ENCODE results near the gene ABCA2.

ABCA2 gene

DNA sequence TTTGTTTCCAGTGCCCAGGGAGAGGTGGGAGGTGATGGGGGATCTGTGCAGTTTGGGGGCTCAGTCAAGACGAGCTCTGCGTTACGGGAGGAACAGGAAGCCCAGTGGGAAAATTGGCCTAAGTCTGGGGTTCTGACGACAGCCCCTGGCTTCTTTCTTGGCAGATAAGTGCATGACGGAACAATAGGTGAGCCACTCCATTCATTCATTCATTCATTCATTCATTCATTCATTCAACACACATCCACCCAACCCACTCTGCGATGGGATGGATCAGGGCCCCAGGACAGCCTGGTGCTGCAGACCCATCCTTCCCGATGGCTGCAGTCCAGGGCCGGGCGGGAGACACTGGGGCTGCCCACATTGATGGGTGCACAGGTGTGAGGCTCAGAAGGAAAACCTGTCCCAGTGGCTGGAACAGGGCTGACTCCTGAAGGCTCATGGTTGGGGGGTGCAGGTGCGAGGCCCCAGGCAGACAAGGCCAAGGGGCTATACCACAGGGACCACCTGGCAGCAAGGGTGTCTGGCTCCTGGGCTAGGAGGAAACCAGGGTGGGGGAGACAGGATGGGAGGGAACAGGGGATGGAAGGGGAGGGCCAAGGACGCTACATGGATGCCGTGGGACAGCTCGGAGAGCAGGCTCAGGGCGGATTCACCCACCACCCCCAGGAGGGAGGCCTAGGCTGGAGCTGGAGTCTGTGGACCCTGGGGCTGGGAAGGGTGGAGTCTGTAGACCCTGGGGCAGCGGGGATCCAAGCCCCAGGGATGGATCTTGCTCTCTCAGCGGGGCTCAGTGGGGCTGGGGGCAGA, 47.2 kb downstream of the ABCA2 start:
- TF ChIP-seq SIN3A (IDR thresholded peaks at IDR 0.05; ENCODE audit: borderline replicate concordance, insufficient read depth, low read length), result no peak
- no peak for TF ChIP-seq TAF1 (IDR thresholded peaks at IDR 0.05; ENCODE audit: borderline replicate concordance, insufficient read depth, low read length)
- TF ChIP-seq, protein P1, sequence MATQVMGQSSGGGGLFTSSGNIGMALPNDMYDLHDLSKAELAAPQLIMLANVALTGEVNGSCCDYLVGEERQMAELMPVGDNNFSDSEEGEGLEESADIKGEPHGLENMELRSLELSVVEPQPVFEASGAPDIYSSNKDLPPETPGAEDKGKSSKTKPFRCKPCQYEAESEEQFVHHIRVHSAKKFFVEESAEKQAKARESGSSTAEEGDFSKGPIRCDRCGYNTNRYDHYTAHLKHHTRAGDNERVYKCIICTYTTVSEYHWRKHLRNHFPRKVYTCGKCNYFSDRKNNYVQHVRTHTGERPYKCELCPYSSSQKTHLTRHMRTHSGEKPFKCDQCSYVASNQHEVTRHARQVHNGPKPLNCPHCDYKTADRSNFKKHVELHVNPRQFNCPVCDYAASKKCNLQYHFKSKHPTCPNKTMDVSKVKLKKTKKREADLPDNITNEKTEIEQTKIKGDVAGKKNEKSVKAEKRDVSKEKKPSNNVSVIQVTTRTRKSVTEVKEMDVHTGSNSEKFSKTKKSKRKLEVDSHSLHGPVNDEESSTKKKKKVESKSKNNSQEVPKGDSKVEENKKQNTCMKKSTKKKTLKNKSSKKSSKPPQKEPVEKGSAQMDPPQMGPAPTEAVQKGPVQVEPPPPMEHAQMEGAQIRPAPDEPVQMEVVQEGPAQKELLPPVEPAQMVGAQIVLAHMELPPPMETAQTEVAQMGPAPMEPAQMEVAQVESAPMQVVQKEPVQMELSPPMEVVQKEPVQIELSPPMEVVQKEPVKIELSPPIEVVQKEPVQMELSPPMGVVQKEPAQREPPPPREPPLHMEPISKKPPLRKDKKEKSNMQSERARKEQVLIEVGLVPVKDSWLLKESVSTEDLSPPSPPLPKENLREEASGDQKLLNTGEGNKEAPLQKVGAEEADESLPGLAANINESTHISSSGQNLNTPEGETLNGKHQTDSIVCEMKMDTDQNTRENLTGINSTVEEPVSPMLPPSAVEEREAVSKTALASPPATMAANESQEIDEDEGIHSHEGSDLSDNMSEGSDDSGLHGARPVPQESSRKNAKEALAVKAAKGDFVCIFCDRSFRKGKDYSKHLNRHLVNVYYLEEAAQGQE (IDR thresholded peaks at IDR 0.05; ENCODE audit: insufficient read depth in 1 of 2, low read depth in 2 of 2, low read length in 2 of 2), result no peak
- no peak for TF ChIP-seq FOXP2 (optimal IDR thresholded peaks at IDR 0.05; ENCODE audit: borderline replicate concordance, extremely low read depth, extremely low read length, insufficient read depth)
- no peak for TF ChIP-seq POLR2AphosphoS5 (IDR thresholded peaks at IDR 0.05; ENCODE audit: low read depth, low read length)

DNA sequence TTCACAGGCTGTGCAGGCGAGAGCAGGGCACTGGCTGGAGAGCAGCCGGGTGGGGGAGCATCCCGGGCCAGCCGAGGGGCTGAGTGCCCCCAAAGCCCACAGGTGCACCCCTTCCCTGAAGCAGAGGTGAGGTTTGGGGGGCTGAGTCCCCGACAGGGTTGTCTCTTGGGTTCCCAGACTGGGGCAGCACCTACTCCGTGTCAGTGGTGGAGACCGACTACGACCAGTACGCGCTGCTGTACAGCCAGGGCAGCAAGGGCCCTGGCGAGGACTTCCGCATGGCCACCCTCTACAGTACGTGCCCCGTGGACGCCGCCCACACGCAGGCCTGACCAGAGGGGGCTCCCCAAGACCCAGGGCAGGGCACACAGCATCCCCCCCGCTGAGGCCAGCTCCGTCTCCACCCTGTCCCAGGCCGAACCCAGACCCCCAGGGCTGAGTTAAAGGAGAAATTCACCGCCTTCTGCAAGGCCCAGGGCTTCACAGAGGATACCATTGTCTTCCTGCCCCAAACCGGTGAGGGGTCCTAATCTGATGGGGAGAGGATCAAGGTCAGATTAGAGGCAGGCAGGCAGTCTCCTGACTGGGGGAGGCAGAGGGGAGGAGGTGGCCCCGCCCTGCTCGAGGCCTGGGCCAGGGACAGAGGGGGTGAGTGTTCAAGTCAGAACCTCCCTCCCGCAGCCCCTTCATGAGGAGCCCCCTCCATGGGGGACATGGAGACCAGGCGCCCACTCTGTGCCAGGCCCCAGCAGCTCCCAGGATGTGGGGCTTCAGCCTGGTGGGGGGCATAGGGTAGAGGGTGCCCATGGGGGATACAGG, 48.1 kb downstream of the ABCA2 start:
- TF ChIP-seq TAF1 (IDR thresholded peaks at IDR 0.05; ENCODE audit: borderline replicate concordance, insufficient read depth, low read length) (no peak), SIN3A (IDR thresholded peaks at IDR 0.05; ENCODE audit: borderline replicate concordance, insufficient read depth, low read length) (no peak), FOXP2 (optimal IDR thresholded peaks at IDR 0.05; ENCODE audit: borderline replicate concordance, extremely low read depth, extremely low read length, insufficient read depth) (no peak), POLR2AphosphoS5 (IDR thresholded peaks at IDR 0.05; ENCODE audit: low read depth, low read length) (no peak)
- TF ChIP-seq, protein P1 (IDR thresholded peaks at IDR 0.05; ENCODE audit: insufficient read depth in 1 of 2, low read depth in 2 of 2, low read length in 2 of 2), result no peak

DNA sequence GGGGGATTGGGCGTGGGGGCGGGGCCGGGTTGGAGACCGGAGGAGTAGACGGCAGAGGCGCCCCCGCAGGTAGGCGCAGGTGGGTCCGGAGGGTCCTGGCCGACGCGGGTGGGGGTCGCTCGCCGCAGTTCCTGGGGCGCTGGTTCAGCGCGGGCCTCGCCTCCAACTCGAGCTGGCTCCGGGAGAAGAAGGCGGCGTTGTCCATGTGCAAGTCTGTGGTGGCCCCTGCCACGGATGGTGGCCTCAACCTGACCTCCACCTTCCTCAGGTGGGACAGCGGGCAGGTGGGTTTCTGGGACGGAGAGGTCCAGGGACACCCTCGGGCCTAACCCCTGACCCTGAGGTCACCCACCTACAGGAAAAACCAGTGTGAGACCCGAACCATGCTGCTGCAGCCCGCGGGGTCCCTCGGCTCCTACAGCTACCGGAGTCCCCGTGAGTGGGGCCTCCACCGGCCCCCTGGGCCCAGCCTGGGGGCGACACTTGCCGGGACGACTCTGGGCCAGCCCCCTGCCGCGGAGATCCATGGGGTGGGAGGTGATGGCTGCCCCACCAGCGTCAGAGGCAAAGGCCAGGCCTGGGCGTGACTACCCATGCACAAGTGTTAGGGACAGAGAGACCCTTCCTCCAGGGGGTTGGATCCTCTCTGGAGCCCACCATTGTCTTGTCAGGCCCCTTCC, 49.0 kb downstream of the ABCA2 start:
- TF ChIP-seq, protein P1 (IDR thresholded peaks at IDR 0.05; ENCODE audit: insufficient read depth in 1 of 2, low read depth in 2 of 2, low read length in 2 of 2), result no peak
- TF ChIP-seq TAF1 (IDR thresholded peaks at IDR 0.05; ENCODE audit: borderline replicate concordance, insufficient read depth, low read length) (no peak), FOXP2 (optimal IDR thresholded peaks at IDR 0.05; ENCODE audit: borderline replicate concordance, extremely low read depth, extremely low read length, insufficient read depth) (no peak), POLR2AphosphoS5 (IDR thresholded peaks at IDR 0.05; ENCODE audit: low read depth, low read length) (no peak), SIN3A (IDR thresholded peaks at IDR 0.05; ENCODE audit: borderline replicate concordance, insufficient read depth, low read length) (no peak)

DNA sequence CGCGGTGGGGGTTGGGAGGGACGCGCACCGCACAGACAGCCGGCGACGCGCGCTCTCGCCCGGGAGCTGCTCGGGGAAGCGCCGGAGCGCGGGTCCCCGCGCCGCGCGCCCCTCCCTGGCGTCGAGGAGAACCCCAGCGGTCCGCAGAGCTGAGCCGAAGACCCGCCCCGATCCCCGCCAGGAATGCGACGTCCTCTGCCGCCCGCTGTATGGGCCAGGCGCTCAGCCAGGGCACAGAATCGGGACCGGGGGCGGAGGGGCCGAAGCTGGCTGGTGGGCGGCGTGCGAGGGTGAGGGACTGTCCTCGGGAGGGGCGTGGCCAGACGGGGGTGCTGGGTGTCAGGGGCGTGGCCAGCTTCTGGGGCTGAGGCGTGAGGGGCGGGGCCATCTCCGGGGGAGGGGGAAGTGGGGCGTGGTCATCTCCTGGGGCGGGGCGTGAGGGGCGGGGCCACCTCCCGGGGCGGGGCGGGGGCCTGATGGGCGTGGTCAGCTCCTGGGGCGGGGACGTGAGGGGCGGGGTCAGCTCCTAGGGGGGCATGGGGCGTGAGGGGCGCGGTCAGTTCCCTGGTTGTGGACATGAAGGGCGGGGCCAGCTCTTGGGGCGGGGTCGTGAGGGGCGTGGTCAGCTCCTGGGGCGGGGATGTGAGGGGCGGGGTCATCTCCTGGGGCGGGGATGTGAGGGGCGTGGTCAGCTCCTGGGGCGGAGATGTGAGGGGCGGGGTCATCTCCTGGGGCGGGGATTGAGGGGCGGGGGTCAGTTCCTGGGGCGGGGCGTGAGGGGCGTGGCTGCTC, 49.8 kb downstream of the ABCA2 start:
- TF ChIP-seq, protein P1 (IDR thresholded peaks at IDR 0.05; ENCODE audit: insufficient read depth in 1 of 2, low read depth in 2 of 2, low read length in 2 of 2), result no peak
- TF ChIP-seq SIN3A (IDR thresholded peaks at IDR 0.05; ENCODE audit: borderline replicate concordance, insufficient read depth, low read length) (no peak), TAF1 (IDR thresholded peaks at IDR 0.05; ENCODE audit: borderline replicate concordance, insufficient read depth, low read length) (no peak), FOXP2 (optimal IDR thresholded peaks at IDR 0.05; ENCODE audit: borderline replicate concordance, extremely low read depth, extremely low read length, insufficient read depth) (no peak), POLR2AphosphoS5 (IDR thresholded peaks at IDR 0.05; ENCODE audit: low read depth, low read length) (no peak)

Measured in PFSK-1 (cell line).